Mesothelial cell of epicardium (in vitro differentiated cells): ENCODE results near the gene ABCF2. TPM values are rescaled to one million over a fixed set of nuclear protein-coding genes. Genes with fewer than 3 reads are reported as not detected.

Experiments
- DNase-seq, 2 experiments: peaks; one replicate each; pipeline ENCODE4 v3.0.0; 2021; ENCODE audit warnings: low spot score in 2 of 2; ENCODE audit not compliant: unreplicated experiment in 2 of 2
- H3K27ac Mint-ChIP-seq: 2 replicates; pipeline ENCODE4 v1.8.0; 2021; ENCODE audit warnings: mixed read lengths
- H3K27me3 Mint-ChIP-seq: 2 replicates; pipeline ENCODE4 v1.8.0; 2021; ENCODE audit warnings: low read depth, mixed read lengths
- H3K36me3 Mint-ChIP-seq: 2 replicates; pipeline ENCODE4 v1.8.0; 2021; ENCODE audit warnings: mixed read lengths
- H3K4me1 Mint-ChIP-seq: 2 replicates; pipeline ENCODE4 v1.8.0; 2021; ENCODE audit warnings: mixed read lengths
- H3K4me3 Mint-ChIP-seq: 2 replicates; pipeline ENCODE4 v1.8.0; 2021; ENCODE audit warnings: mild to moderate bottlenecking, moderate library complexity, mixed read lengths
- H3K9me3 Mint-ChIP-seq: 2 replicates; pipeline ENCODE4 v1.8.0; 2021; ENCODE audit warnings: mixed read lengths
- CTCF ChIP-seq: fragments of 200-600 bp; sonication (generic); IDR thresholded peaks from one replicate; pipeline ENCODE4 v1.5.0; 2021; ENCODE audit warnings: antibody characterized with exemption; ENCODE audit not compliant: unreplicated experiment
- total RNA-seq: library from RNA; stranded (reverse); gene quantifications from 3 replicates; pipeline ENCODE4 v1.2.1, GENCODE V29; 2021

ABCF2 gene
- total RNA-seq, 1 donor from 2014 or later, result 46.2 TPM

GRCh38 chr7:151175047-151175792, 51.8 kb downstream of the ABCF2 start:
- Mint-ChIP-seq H3K27ac (no peak overlapping the region), H3K4me3 (no peak overlapping the region), H3K27me3 (peaks cover 89% of the 10 kb centered on the region), H3K36me3 (no peaks in the 10 kb centered on the region), H3K9me3 (no peaks in the 10 kb centered on the region), H3K4me1 (no peaks in the 10 kb centered on the region)
- DNase-seq, result no peak
- no peak for TF ChIP-seq CTCF

GRCh38 chr7:151174246-151175046, 52.6 kb downstream of the ABCF2 start:
- H3K4me3 Mint-ChIP-seq, result no peak overlapping the region
- peaks cover 90% of the 10 kb centered on the region for H3K27me3 Mint-ChIP-seq
- H3K9me3 Mint-ChIP-seq, result no peaks in the 10 kb centered on the region
- H3K4me1 Mint-ChIP-seq, result no peaks in the 10 kb centered on the region
- DNase-seq, result no peak
- no peak for TF ChIP-seq CTCF
- H3K27ac Mint-ChIP-seq, result no peak overlapping the region
- H3K36me3 Mint-ChIP-seq, result no peaks in the 10 kb centered on the region

- Mint-ChIP-seq H3K4me1 (no peaks in the 10 kb centered on the region), H3K9me3 (no peaks in the 10 kb centered on the region), H3K27ac (no peak overlapping the region), H3K36me3 (no peaks in the 10 kb centered on the region), H3K27me3 (peaks cover 90% of the 10 kb centered on the region), H3K4me3 (no peak overlapping the region)
- DNase-seq, result no peak
- TF ChIP-seq CTCF, result no peak
Measured at GRCh38 chr7:151173386-151174245, 53.4 kb downstream of the ABCF2 start.

- Mint-ChIP-seq H3K9me3 (no peaks in the 10 kb centered on the region), H3K27me3 (peaks cover 87% of the 10 kb centered on the region), H3K27ac (no peak overlapping the region), H3K36me3 (no peaks in the 10 kb centered on the region), H3K4me1 (peaks cover 2% of the 10 kb centered on the region), H3K4me3 (no peak overlapping the region)
- peak; percentile 100 for TF ChIP-seq CTCF
- DNase-seq, result peak; percentile 69 to 90
Measured at GRCh38 chr7:151172273-151173141, 54.5 kb downstream of the ABCF2 start.

- peak overlapping the region; percentile 62 for H3K4me3 Mint-ChIP-seq
- no peaks in the 10 kb centered on the region for H3K9me3 Mint-ChIP-seq
- H3K4me1 Mint-ChIP-seq, result peaks cover 2% of the 10 kb centered on the region
- no peak for DNase-seq
- TF ChIP-seq CTCF, result no peak
- H3K36me3 Mint-ChIP-seq, result no peaks in the 10 kb centered on the region
- peaks cover 58% of the 10 kb centered on the region for H3K27me3 Mint-ChIP-seq
- H3K27ac Mint-ChIP-seq, result no peak overlapping the region
Measured at GRCh38 chr7:151168787-151169162, 58.2 kb downstream of the ABCF2 start.
